Measurements from ENCODE around the gene PRSS8. TPM values are rescaled to one million over a fixed set of nuclear protein-coding genes. Genes with fewer than 3 reads are reported as not detected.

Gene PRSS8
- total RNA-seq, 1 experiment from 2014 or later, result 42.6 TPM

DNA sequence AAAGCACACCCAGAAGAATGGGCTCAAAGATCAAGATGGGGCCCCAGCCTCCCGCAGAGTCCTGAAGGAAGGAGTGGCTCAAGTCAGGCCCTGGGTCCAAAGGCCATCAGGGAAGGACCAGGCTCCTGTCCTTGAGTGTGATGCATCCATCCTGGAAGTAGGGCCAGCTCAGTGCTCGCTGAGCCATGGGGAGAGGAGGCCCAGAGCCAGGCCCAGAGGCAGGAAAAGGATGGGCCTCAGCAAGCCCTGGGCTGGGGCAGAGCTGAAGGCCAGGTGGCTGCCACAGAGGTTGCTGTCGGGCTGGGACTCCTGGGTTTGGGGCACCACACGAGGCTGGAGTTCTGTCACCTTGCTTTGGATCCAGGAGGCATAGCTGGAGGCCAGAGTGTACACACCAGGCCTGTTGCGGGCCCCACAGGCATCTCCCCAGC lies 3.7 kb downstream of the PRSS8 start:
- intact Hi-C loops (cut with micrococcal nuclease), result no loop called here

More for the DNA sequence above, 3.7 kb downstream of the PRSS8 start:
- no peak for ATAC-seq
- H4K20me1 ChIP-seq (ENCODE audit: insufficient read depth), result no peaks in the 10 kb centered on the region
- CTCF ChIA-PET, result interaction anchor here (0.6 to 1.6 kb wide), 2 partner anchors 10 to 29 kb away, joined by 4 to 8 read pairs; no protein-coding TSS in a partner anchor
- no peak overlapping the region for H3K9ac ChIP-seq (ENCODE audit: low read length)
- H3K9me3 ChIP-seq (ENCODE audit: control insufficient read depth in 1 of 2, insufficient read depth in 1 of 2, low read depth in 1 of 2, low read length in 2 of 2), result no peaks in the 10 kb centered on the region
- H3K9me2 ChIP-seq (ENCODE audit: insufficient read depth), result no peaks in the 10 kb centered on the region
- no peak for DNase-seq (ENCODE audit: low read depth, low spot score)
- no peak overlapping the region for H2AFZ ChIP-seq (ENCODE audit: low read depth, low read length, poor library complexity, severe bottlenecking)
- H3K27ac ChIP-seq (ENCODE audit: low read depth, low read length), result no peak overlapping the region; the same call in 1 of the 2 replicates
- POLR2A ChIA-PET, result interaction anchor here (1.4 to 2.4 kb wide), 2 partner anchors 11 to 14 kb away, joined by 3 to 7 read pairs; partner anchors contain the start of gene KAT8
- RAD21 ChIA-PET (ENCODE audit: low non-redundant PET in 1 of 2, low total read pairs in 2 of 2, uncharacterized antibody in 2 of 2, unreplicated experiment in 2 of 2), result no interaction called here
- peaks cover 7% of the 10 kb centered on the region; the same call in 1 of the 2 replicates for H3K79me2 ChIP-seq (ENCODE audit: insufficient read depth, low read length)
- H3K27me3 ChIP-seq (ENCODE audit: insufficient read depth, low read length), result no peaks in the 10 kb centered on the region
- no TSS peak for BruUV-seq (replicated peaks)
- H3K36me3 ChIP-seq (ENCODE audit: control insufficient read depth in 1 of 2, insufficient read depth in 2 of 2, low read length in 2 of 2), result peaks cover 8 to 14% of the 10 kb centered on the region in 2 experiments; a peak in 3 of 4 replicates
- TF ChIP-seq EZH2 (IDR thresholded peaks at IDR 0.05) (no peak), ZNF274 (IDR thresholded peaks at IDR 0.05; ENCODE audit: low read depth, low read length) (no peak), FOSL1 (IDR thresholded peaks at IDR 0.05; ENCODE audit: low read depth) (no peak), SIN3A (IDR thresholded peaks at IDR 0.05; ENCODE audit: low read depth) (no peak), ELF1 (IDR thresholded peaks at IDR 0.05; ENCODE audit: borderline replicate concordance, low read depth) (no peak), CEBPB (IDR thresholded peaks at IDR 0.05; ENCODE audit: low read depth) (no peak), EGR1 (IDR thresholded peaks at IDR 0.05; ENCODE audit: low read depth) (no peak), ZFX (IDR thresholded peaks at IDR 0.05) (no peak)
- TF ChIP-seq, protein P1, sequence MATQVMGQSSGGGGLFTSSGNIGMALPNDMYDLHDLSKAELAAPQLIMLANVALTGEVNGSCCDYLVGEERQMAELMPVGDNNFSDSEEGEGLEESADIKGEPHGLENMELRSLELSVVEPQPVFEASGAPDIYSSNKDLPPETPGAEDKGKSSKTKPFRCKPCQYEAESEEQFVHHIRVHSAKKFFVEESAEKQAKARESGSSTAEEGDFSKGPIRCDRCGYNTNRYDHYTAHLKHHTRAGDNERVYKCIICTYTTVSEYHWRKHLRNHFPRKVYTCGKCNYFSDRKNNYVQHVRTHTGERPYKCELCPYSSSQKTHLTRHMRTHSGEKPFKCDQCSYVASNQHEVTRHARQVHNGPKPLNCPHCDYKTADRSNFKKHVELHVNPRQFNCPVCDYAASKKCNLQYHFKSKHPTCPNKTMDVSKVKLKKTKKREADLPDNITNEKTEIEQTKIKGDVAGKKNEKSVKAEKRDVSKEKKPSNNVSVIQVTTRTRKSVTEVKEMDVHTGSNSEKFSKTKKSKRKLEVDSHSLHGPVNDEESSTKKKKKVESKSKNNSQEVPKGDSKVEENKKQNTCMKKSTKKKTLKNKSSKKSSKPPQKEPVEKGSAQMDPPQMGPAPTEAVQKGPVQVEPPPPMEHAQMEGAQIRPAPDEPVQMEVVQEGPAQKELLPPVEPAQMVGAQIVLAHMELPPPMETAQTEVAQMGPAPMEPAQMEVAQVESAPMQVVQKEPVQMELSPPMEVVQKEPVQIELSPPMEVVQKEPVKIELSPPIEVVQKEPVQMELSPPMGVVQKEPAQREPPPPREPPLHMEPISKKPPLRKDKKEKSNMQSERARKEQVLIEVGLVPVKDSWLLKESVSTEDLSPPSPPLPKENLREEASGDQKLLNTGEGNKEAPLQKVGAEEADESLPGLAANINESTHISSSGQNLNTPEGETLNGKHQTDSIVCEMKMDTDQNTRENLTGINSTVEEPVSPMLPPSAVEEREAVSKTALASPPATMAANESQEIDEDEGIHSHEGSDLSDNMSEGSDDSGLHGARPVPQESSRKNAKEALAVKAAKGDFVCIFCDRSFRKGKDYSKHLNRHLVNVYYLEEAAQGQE (IDR thresholded peaks at IDR 0.05; ENCODE audit: low read depth), result no peak
- TF ChIP-seq, protein P2, sequence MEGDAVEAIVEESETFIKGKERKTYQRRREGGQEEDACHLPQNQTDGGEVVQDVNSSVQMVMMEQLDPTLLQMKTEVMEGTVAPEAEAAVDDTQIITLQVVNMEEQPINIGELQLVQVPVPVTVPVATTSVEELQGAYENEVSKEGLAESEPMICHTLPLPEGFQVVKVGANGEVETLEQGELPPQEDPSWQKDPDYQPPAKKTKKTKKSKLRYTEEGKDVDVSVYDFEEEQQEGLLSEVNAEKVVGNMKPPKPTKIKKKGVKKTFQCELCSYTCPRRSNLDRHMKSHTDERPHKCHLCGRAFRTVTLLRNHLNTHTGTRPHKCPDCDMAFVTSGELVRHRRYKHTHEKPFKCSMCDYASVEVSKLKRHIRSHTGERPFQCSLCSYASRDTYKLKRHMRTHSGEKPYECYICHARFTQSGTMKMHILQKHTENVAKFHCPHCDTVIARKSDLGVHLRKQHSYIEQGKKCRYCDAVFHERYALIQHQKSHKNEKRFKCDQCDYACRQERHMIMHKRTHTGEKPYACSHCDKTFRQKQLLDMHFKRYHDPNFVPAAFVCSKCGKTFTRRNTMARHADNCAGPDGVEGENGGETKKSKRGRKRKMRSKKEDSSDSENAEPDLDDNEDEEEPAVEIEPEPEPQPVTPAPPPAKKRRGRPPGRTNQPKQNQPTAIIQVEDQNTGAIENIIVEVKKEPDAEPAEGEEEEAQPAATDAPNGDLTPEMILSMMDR (IDR thresholded peaks at IDR 0.05 in 2 of 3, conservative IDR thresholded peaks at IDR 0.05 in 1 of 3; ENCODE audit: borderline replicate concordance in 1 of 3, insufficient read depth in 1 of 3, low read depth in 2 of 3, low read length in 2 of 3), result no peak
- TF ChIP-seq, protein P3, sequence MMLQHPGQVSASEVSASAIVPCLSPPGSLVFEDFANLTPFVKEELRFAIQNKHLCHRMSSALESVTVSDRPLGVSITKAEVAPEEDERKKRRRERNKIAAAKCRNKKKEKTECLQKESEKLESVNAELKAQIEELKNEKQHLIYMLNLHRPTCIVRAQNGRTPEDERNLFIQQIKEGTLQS (IDR thresholded peaks at IDR 0.05), result no peak
- peaks cover 29 to 45% of the 10 kb centered on the region in 2 experiments for H3K4me1 ChIP-seq (ENCODE audit: control insufficient read depth in 1 of 2, insufficient read depth in 2 of 2, low read length in 2 of 2)
- no peak overlapping the region for H3K4me3 ChIP-seq (replicated peaks in 1 of 2; ENCODE audit: low read depth in 1 of 2, low read length in 2 of 2)
- no peak overlapping the region for H3K4me2 ChIP-seq (ENCODE audit: low read length)

Data from HCT116 (cell line).